Measurements from ENCODE around the gene ADD1.

ADD1 gene

DNA sequence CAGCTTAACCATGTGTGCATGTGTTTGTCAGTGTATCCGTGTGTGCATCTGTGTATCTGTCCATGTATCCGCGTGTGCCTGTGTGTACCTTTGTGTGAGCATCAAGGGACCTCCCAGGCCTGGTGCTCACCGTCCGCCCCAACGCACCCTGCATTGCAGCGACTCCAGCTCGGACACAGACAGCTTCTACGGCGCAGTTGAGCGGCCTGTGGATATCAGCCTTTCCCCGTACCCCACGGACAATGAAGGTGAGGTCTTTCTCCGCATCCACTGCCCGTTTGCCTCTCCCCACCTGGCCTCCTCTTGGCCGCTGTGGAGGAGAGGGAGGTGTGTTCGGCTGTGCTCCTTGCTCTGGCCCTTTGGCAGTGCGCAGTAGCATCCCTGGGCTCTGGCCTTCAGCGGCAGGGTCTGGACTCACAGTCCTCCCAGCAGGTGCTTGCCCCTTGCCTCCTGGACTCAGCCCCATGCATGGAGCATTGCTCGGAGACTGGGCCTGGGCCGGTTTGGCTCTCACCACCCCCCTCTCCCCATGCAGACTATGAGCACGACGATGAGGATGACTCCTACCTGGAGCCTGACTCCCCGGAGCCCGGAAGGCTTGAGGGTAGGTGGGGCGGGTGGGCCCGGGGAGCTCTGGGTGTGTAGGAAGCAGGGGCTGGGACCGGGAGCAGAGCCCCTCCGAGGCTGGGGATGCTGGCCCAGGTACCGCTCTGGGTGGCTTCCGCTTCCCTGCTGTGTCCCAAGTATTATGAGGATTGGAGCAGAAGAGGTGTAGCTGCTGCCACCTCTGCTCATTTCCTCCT is 16.4 kb upstream of the ADD1 start:
- TF ChIP-seq, protein P1, sequence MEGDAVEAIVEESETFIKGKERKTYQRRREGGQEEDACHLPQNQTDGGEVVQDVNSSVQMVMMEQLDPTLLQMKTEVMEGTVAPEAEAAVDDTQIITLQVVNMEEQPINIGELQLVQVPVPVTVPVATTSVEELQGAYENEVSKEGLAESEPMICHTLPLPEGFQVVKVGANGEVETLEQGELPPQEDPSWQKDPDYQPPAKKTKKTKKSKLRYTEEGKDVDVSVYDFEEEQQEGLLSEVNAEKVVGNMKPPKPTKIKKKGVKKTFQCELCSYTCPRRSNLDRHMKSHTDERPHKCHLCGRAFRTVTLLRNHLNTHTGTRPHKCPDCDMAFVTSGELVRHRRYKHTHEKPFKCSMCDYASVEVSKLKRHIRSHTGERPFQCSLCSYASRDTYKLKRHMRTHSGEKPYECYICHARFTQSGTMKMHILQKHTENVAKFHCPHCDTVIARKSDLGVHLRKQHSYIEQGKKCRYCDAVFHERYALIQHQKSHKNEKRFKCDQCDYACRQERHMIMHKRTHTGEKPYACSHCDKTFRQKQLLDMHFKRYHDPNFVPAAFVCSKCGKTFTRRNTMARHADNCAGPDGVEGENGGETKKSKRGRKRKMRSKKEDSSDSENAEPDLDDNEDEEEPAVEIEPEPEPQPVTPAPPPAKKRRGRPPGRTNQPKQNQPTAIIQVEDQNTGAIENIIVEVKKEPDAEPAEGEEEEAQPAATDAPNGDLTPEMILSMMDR (IDR thresholded peaks at IDR 0.05): no peak
- Histone ChIP-seq H3K79me2 (no peaks in the 10 kb centered on the region), H3K27me3 (ENCODE audit: control insufficient read depth, insufficient read depth, low read length) (no peaks in the 10 kb centered on the region), H3K9ac (no peak overlapping the region), H3K27ac (no peak overlapping the region), H3K9me3 (ENCODE audit: control insufficient read depth, low read length) (no peaks in the 10 kb centered on the region), H2AFZ (no peak overlapping the region), H3K4me1 (no peaks in the 10 kb centered on the region), H3K4me3 (ENCODE audit: low read depth, low read length) (no peak overlapping the region), H3K4me2 (ENCODE audit: low read length) (no peak overlapping the region), H3K36me3 (ENCODE audit: control insufficient read depth, insufficient read depth, low read length) (no peaks in the 10 kb centered on the region)

DNA sequence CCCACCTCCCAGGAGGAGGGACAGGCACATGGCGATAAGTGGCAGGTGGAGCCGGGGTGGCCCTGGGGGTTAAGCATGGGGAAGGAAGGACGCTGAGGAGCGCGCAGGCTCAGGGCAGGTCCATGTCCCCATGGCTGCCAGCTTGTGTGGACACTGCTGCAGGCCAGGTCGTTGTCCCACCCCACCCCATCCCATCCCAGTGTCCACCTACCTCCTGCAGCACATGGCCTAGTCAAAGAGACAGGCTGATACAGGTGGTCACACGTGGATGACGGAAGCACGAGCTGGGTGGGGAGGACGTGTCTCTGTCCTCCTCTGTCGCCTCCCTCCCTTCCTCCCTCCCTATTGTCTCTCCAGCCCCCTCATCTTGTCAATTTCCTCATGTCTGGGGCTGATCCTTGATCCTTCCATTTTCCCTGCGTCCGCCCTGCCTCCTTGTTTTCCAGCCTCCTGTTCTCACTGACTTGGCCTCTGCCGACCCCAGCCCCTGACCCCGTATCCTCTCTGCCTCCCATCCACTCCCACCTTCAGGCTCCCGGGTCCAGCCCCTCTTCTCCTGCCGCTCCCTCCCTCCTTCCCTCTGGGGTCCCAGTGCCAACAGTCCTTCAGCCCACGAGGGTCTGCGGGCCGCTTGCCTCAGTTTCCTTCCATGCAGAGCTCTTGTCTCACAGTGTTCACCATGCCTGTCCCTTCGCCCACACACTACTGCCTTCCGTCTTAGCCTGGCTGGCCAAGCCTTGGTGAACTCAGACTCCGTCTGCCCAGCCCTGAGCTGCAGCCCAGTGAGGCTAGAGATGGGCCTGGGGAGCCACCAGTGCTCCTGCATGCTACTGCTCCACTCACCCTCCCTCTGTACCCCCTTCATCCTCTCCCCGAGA is 15.5 kb upstream of the ADD1 start:
- H3K9me3 ChIP-seq (ENCODE audit: control insufficient read depth, low read length): no peaks in the 10 kb centered on the region
- no peaks in the 10 kb centered on the region for H3K4me1 ChIP-seq
- H3K36me3 ChIP-seq (ENCODE audit: control insufficient read depth, insufficient read depth, low read length): no peaks in the 10 kb centered on the region
- H3K27ac ChIP-seq: no peak overlapping the region
- H2AFZ ChIP-seq: no peak overlapping the region
- H3K4me3 ChIP-seq (ENCODE audit: low read depth, low read length): no peak overlapping the region
- no peaks in the 10 kb centered on the region for H3K79me2 ChIP-seq
- no peaks in the 10 kb centered on the region for H3K27me3 ChIP-seq (ENCODE audit: control insufficient read depth, insufficient read depth, low read length)
- H3K9ac ChIP-seq: no peak overlapping the region
- no peak overlapping the region for H3K4me2 ChIP-seq (ENCODE audit: low read length)
- TF ChIP-seq, protein P1 (IDR thresholded peaks at IDR 0.05): no peak

DNA sequence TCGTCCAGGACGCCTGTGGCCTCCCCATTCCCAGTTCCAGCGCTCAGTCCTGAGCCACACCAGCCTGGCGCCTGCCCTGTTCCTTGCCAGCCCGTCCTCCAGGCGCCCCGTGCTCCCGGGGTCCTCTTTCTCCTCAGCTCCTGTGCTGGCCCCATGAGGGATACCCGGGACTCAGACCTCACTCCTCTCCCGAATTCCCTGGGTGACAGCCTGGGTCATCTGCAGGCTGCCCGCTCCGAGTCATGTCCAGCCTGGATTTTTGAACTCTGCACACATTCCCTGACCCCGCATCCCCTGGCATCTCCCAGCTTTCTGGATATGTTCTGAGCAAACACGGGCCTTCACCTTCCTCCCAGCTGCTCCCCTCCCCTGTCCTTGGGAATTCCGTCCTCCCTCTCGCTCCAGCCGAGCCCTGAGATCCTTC is 14.9 kb upstream of the ADD1 start:
- no peaks in the 10 kb centered on the region for H3K9me3 ChIP-seq (ENCODE audit: control insufficient read depth, low read length)
- H3K4me1 ChIP-seq: no peaks in the 10 kb centered on the region
- TF ChIP-seq, protein P1 (IDR thresholded peaks at IDR 0.05): no peak
- H3K4me3 ChIP-seq (ENCODE audit: low read depth, low read length): no peak overlapping the region
- H3K9ac ChIP-seq: no peak overlapping the region
- no peaks in the 10 kb centered on the region for H3K36me3 ChIP-seq (ENCODE audit: control insufficient read depth, insufficient read depth, low read length)
- H3K4me2 ChIP-seq (ENCODE audit: low read length): no peak overlapping the region
- H3K27ac ChIP-seq: no peak overlapping the region
- no peak overlapping the region for H2AFZ ChIP-seq
- H3K27me3 ChIP-seq (ENCODE audit: control insufficient read depth, insufficient read depth, low read length): no peaks in the 10 kb centered on the region
- H3K79me2 ChIP-seq: no peaks in the 10 kb centered on the region

DNA sequence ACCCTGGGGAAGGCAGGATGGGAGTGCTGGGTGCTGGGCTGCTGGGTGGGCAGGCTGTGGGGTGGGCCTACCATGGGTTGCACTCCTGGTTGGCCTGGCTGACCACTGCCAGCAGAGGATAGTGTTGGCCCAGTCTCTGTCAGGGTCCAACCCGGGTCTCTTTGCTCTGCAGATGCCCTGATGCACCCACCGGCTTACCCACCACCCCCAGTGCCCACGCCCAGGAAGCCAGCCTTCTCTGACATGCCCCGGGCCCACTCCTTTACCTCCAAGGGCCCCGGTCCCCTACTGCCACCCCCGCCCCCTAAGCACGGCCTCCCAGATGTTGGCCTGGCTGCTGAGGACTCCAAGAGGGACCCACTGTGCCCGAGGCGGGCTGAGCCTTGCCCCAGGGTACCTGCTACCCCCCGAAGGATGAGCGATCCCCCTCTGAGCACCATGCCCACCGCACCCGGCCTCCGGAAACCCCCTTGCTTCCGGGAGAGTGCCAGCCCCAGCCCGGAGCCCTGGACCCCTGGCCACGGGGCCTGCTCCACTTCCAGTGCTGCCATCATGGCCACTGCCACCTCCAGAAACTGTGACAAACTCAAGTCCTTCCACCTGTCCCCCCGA is 14.2 kb upstream of the ADD1 start:
- Histone ChIP-seq H3K36me3 (ENCODE audit: control insufficient read depth, insufficient read depth, low read length) (no peaks in the 10 kb centered on the region), H3K4me2 (ENCODE audit: low read length) (no peak overlapping the region), H3K9me3 (ENCODE audit: control insufficient read depth, low read length) (no peaks in the 10 kb centered on the region), H3K79me2 (no peaks in the 10 kb centered on the region), H3K4me1 (no peaks in the 10 kb centered on the region), H3K27ac (no peak overlapping the region), H3K27me3 (ENCODE audit: control insufficient read depth, insufficient read depth, low read length) (no peaks in the 10 kb centered on the region), H3K4me3 (ENCODE audit: low read depth, low read length) (no peak overlapping the region), H2AFZ (no peak overlapping the region), H3K9ac (no peak overlapping the region)
- TF ChIP-seq, protein P1 (IDR thresholded peaks at IDR 0.05): no peak
